Stimulated activated naive CD8-positive, alpha-beta T cell treated with anti-CD3 and anti-CD28 coated beads, Interleukin-15, Interleukin-2, amounts not matched to agents 100 ng/mL and 50 ng/mL, for 24 hours (primary cell): ENCODE results near the gene G6PD.

Experiments used
- H3K27ac Mint-ChIP-seq: one replicate; pipeline ENCODE4 v1.8.0; 2021; ENCODE audit warnings: mild to moderate bottlenecking, mixed read lengths
- H3K27me3 Mint-ChIP-seq: one replicate; pipeline ENCODE4 v1.8.0; 2021; ENCODE audit warnings: mixed read lengths
- H3K36me3 Mint-ChIP-seq: one replicate; pipeline ENCODE4 v1.8.0; 2021; ENCODE audit warnings: low read depth, mixed read lengths
- H3K4me1 Mint-ChIP-seq: one replicate; pipeline ENCODE4 v1.8.0; 2021; ENCODE audit warnings: low read depth, mixed read lengths
- H3K4me3 Mint-ChIP-seq: one replicate; pipeline ENCODE4 v1.8.0; 2021; ENCODE audit warnings: mild to moderate bottlenecking, mixed read lengths
- H3K9me3 Mint-ChIP-seq: one replicate; pipeline ENCODE4 v1.8.0; 2021; ENCODE audit warnings: mixed read lengths

G6PD gene

DNA sequence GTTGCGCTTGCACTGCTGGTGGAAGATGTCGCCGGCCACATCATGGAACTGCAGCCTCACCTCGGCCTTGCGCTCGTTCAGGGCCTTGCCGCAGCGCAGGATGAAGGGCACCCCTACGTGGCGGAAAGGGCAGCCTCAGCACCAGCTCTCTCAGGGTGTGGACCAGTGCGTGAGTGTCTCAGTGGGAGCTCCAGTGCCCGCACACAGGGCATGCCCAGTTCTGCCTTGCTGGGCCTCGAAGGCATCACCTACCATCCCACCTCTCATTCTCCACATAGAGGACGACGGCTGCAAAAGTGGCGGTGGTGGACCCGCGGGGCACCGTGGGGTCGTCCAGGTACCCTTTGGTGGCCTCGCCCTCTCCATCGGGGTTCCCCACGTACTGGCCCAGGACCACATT, 14.0 kb downstream of the G6PD start:
- Mint-ChIP-seq H3K27ac (no peak overlapping the region), H3K9me3 (no peaks in the 10 kb centered on the region), H3K4me1 (peaks cover 2% of the 10 kb centered on the region), H3K27me3 (no peaks in the 10 kb centered on the region), H3K4me3 (no peak overlapping the region), H3K36me3 (peaks cover 4% of the 10 kb centered on the region)

DNA sequence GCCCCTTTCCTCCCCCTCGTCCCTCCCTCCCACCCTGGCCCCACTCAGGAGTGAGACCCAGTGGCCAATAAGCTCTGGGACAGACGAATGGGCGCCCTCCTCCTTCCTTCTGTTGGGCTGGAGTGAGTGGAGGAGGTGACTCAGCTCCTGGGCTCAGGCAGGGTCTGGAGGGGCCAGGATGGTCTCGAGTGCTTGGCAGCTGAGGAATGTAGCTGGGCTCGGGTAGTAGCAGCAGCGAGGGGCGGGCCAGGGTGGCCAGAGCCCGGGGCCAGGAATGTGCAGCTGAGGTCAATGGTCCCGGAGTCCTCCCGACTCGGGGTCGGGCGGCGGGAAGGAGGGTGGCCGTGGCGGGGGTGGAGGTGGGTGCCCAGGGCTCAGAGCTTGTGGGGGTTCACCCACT, 15.0 kb downstream of the G6PD start:
- Mint-ChIP-seq H3K4me1 (peaks cover 3% of the 10 kb centered on the region), H3K27ac (no peak overlapping the region), H3K9me3 (no peaks in the 10 kb centered on the region), H3K36me3 (peaks cover 4% of the 10 kb centered on the region), H3K27me3 (no peaks in the 10 kb centered on the region), H3K4me3 (no peak overlapping the region)

DNA sequence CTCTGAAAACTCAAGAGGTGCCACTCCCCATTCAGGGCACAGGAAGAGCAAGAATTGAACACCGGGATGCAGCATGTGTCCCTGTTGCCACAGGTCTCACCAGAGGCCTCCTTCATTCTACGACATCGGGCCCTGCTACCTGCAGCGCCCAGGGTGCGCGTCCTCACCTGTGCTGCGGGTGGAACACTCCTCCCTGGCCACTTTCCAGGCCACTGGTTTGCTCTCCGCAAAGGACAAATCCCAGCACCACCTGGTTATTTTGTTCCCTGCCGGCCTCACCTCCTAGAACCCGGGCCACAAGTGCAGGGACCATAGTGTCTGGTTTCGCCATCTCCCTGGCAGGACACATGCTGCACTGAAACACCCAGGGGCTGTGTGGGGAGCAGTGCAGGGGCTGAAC, 16.4 kb downstream of the G6PD start:
- Mint-ChIP-seq H3K36me3 (peaks cover 4% of the 10 kb centered on the region), H3K4me1 (peaks cover 12% of the 10 kb centered on the region), H3K27ac (no peak overlapping the region), H3K4me3 (no peak overlapping the region), H3K9me3 (no peaks in the 10 kb centered on the region), H3K27me3 (no peaks in the 10 kb centered on the region)

DNA sequence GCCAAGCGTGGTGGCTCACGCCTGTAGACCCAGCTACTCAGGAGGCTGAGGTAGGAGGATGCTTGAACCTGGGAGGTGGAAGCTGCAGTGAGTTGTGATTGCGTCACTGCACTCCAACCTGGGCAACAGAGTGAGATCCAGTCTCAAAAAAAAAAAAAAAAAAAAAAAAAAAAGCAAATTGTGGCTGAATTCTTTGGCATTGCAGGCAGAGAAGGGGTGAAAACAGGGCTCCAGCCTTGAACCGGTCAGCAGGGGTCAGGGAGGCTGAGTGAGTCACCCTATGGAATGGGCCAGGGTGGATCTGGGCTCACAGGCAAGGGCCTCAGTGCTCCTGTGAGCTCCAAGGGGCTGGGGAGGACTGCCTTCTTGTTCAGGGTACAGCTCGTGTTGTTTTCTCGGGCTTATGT, 17.4 kb downstream of the G6PD start:
- Mint-ChIP-seq H3K4me3 (no peak overlapping the region), H3K4me1 (peaks cover 12% of the 10 kb centered on the region), H3K27ac (no peak overlapping the region), H3K27me3 (no peaks in the 10 kb centered on the region), H3K36me3 (peaks cover 4% of the 10 kb centered on the region), H3K9me3 (no peaks in the 10 kb centered on the region)

DNA sequence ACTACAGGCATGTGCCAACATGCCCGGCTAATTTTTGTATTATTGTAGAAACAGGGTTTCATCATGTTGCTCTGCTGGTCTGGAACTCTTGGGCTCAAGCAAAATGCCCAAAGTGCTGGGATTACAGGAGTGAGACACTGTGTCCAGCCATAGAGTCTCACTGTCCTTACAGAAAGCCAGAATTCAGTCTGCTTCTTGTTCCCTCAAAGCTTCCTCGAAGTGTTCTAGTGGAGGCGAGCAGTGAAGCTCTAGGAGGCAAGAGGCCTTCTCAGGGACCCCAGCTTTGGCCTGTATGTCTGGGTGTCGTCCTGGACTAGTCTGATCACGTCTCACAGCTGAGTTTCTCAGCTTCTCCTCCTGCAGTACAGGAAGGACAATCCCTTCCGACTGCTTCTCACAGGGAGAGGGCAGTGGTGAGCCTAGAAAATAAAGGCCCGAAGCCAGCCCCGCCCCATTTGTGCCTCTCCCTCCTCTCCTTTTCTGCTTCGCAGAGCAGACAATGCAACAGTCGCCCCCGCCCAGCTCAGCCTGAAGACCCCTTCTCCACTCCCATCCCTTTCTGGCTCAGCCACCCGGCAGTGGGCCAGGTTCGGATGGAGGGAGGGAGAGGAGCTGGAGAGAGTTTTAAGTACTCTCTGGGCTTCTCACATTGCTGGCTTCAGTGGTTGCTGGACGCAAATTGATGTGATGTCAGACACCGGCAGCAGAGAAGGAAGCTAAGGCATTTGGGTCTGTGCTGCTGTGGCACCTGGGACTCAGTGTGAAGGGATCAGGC, 19.6 kb downstream of the G6PD start:
- Mint-ChIP-seq H3K36me3 (peaks cover 4% of the 10 kb centered on the region), H3K27ac (no peak overlapping the region), H3K27me3 (no peaks in the 10 kb centered on the region), H3K4me3 (no peak overlapping the region), H3K9me3 (no peaks in the 10 kb centered on the region), H3K4me1 (peaks cover 12% of the 10 kb centered on the region)

DNA sequence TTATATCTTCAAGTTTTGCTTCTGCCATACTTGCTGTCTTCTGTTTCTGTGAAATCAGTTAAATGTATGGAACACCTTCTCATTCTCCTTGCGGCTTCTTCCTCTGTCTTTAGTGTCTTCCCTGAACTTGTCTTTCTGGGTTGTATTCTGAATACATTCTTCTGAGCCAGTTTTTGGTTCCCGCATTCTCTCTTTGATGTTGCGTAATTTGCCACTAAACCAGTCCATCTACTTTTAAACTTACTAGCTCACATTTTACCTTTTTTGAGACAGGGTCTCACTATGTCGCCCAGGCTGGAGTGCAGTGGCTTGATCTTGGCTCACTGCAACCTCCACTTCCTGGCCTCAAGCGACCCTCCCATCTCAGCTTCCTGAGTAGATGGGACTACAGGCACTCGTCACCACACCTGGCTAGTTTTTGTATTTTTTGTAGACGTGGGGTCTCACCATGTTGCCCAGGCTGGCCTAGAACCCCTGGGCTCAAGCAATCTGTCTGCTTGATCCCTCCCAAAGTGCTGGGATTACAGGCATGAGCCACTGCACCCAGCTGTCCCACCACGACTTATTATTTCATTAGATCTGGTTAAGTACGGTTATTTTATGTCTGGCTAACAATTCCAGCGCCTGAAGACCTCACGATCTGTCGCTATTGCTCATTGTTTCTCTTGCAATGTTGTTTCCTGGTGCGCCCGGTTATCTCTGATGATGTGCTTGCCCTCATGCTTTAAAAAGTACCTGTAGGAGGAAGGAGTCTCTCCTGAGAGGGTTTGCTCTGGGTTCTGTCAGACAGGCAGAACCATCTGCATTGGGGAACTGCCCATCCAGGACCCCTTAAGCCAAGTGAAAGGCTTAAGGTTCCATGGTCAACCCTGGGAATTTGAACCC, 20.8 kb downstream of the G6PD start:
- peaks cover under 1% of the 10 kb centered on the region for H3K36me3 Mint-ChIP-seq
- H3K4me1 Mint-ChIP-seq, result peaks cover 12% of the 10 kb centered on the region
- H3K4me3 Mint-ChIP-seq, result no peak overlapping the region
- no peaks in the 10 kb centered on the region for H3K9me3 Mint-ChIP-seq
- no peaks in the 10 kb centered on the region for H3K27me3 Mint-ChIP-seq
- H3K27ac Mint-ChIP-seq, result no peak overlapping the region

DNA sequence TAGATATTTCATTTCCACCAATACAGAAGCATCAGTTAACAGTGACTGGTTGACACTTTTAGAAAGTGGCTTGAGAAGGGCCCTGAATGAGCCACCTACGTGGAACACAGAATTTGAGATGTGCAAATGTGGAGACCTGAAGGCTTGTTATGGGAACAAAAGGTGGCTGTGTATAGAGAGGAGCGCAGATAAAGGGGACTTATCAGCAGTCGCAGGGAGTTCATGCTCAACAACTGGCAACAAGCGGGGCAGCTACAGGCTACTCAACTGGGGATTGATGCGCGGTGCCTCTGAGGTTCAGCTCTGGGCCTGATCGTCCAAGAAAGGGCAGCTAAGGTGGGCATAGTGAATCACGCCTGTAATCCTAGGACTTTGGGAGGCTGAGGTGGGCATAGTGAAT, 27.3 kb downstream of the G6PD start:
- Mint-ChIP-seq H3K4me3 (no peak overlapping the region), H3K36me3 (no peaks in the 10 kb centered on the region), H3K9me3 (no peaks in the 10 kb centered on the region), H3K27ac (no peak overlapping the region), H3K27me3 (no peaks in the 10 kb centered on the region), H3K4me1 (peaks cover 12% of the 10 kb centered on the region)

DNA sequence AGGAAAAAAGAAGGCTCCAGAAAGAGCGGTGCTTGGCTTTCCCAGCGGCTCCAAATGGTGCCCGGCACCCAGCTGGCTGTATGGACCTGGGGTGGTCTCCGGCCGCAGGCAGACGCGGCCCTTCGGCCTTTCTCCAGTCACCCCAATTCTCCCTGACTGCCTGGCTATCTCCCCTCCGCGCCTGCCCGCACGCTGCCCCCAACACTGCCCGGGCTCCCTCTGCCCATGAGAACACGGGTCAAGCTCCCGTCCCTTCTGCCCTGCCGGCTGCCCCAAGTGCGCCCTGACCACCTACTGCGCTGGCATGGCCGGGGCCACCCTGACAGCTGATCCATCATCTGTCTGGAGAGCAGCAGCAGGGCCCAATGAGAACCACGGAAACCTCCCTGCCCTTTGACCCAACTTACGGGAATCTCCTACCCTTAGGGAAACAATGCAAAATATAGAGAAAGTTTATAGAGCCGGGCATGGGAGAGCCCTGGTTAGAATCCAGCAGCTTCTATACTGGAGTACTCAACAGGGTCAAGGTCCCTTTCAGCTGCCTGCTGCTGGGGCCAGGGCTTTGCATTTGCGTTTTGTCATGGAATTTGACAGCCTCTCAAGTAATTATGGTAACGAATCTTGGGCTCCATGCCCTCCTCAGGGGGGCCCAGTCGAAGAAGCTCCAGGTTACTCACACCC, 29.4 kb downstream of the G6PD start:
- Mint-ChIP-seq H3K9me3 (no peaks in the 10 kb centered on the region), H3K27ac (no peak overlapping the region), H3K36me3 (peaks cover 7% of the 10 kb centered on the region), H3K4me1 (peaks cover 26% of the 10 kb centered on the region), H3K4me3 (no peak overlapping the region), H3K27me3 (no peaks in the 10 kb centered on the region)

DNA sequence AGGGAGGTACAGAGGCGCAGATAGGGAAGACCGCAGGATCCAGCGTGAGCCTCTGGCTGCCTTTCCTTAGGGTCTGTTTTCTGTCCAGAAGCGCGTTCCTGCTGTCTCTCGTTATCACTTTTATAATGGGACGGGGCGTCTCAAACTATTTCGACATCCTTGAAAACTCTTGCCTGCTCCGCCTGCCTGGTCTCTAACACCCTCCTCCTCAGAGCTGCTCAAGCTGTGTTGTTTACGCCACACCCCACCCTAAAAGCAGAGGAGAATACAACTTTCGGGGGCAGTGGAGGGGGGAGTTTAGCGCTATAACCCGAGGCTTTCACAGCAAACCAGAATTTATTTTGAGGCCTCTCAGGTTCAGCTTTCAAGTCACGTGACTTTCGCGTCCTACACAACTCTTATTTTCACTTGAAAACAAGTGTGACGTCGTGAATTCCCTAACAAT, 30.0 kb downstream of the G6PD start:
- Mint-ChIP-seq H3K27me3 (no peaks in the 10 kb centered on the region), H3K4me3 (peak overlapping the region; percentile 85), H3K4me1 (peaks cover 31% of the 10 kb centered on the region), H3K27ac (peak overlapping the region; percentile 84), H3K36me3 (peaks cover 7% of the 10 kb centered on the region), H3K9me3 (no peaks in the 10 kb centered on the region)

DNA sequence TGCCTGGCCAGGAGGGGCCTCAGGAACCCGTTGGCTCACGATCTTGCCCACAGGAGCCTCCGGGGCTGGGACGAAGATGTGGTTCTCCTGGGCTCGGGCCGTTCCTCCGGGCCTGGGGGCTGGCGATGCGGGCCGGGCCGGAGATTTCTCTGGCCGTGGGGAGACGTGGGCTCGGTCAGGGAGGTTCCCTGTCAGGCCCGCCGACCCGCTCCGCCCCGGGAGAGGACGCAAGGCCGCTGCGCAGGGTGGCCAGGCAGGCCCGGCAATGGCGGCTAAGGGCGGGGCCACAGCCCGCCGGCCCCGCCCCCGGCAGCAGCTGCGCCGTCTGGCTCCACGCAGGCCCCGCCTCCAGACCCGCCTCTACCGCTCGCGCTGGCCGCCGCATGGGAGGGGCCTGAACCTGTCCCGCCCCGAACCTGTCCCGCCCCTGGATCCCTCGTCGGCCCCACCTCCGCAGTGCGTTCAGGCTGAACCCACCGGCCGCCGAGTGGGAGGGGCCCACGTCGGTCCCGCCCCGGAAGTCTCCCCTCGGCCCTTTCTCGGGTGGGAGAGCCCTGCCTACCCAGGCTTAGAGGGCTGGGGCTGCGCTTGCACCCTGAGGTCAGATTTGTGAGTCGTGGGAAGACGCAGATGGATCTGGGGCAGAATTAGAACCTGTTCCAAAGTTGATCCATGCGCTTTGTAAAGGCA, 30.5 kb downstream of the G6PD start, which contains the start of gene FAM3A:
Gene FAM3A (minus strand): TSS at position 267 of the 690 bp plus-strand sequence. CDS start 460 bp downstream, outside the sequence.
- peaks cover 36% of the 10 kb centered on the region for H3K4me1 Mint-ChIP-seq
- H3K27ac Mint-ChIP-seq, result peak within 1 kb of the TSS; percentile 84
- H3K36me3 Mint-ChIP-seq, result peaks cover 8% of the 10 kb centered on the region
- H3K9me3 Mint-ChIP-seq, result no peaks in the 10 kb centered on the region
- H3K4me3 Mint-ChIP-seq, result peak within 1 kb of the TSS; percentile 85
- H3K27me3 Mint-ChIP-seq, result no peaks in the 10 kb centered on the region

DNA sequence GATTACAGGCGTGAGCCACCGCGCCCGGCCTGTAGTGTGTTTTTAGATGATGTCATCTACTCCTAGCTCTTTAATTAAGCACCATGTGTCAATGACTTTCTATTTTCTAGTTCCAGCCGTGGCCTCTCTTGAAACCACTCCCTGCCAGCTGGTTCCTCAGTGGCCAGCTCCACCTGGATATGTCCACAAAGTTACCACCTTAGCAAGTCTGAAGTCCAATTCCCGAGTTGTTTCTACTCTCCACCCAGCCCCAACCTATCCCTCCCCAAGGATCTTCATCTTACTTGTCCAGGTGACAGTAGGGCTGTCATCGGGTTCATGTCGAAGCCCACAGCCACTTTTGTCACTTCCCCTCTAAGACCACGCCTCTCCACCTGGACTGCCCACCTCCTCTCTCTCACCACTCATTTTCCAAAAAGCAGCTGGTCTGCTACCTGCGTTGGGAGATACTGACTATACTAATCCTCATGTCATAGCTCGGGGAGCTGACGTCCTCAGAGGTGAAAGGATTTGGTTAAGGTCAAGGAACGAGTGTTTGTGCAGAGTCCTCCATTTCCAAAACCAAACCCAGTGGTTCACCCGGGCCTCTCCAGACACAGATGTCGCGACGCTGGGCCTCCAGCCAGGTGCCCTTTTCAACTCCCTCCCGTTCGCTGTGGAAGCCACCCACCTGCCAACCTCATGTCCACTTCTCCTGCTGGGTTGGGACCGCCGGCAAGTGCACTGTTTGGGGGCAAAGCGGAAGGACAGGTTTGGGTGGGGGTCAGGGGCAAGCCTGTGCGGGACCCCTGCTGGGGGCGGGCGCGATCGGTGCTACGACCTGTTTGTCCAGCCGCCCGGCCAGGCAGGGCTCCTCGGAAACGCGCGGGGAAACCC, 31.3 kb downstream of the G6PD start:
- H3K4me1 Mint-ChIP-seq, result peaks cover 41% of the 10 kb centered on the region
- H3K9me3 Mint-ChIP-seq, result no peaks in the 10 kb centered on the region
- H3K27ac Mint-ChIP-seq, result peak overlapping the region; percentile 83
- H3K4me3 Mint-ChIP-seq, result peak overlapping the region; percentile 83
- peaks cover 13% of the 10 kb centered on the region for H3K36me3 Mint-ChIP-seq
- H3K27me3 Mint-ChIP-seq, result no peaks in the 10 kb centered on the region

DNA sequence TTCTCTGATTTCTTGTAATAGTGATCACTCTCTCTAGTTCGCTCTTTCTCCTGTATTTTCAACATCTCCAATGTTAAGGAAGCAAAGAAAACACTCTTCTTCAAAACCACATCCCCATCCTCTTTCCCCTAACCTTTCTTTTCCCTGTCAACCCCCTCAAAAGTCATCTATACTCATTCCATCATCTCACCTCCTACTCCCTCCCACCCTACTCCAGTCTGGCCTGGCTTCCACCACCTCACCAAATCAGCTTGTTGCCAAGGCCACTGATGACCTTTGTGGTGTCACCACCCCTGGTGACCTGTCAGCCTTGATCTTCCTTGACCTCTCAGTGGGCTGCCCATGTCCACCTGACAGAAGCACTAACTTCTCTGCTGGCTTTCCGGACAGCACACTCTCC, 32.9 kb downstream of the G6PD start:
- H3K4me3 Mint-ChIP-seq, result peak overlapping the region; percentile 62
- no peaks in the 10 kb centered on the region for H3K27me3 Mint-ChIP-seq
- H3K36me3 Mint-ChIP-seq, result peaks cover 25% of the 10 kb centered on the region
- H3K9me3 Mint-ChIP-seq, result no peaks in the 10 kb centered on the region
- peak overlapping the region; percentile 82 for H3K27ac Mint-ChIP-seq
- peaks cover 41% of the 10 kb centered on the region for H3K4me1 Mint-ChIP-seq

DNA sequence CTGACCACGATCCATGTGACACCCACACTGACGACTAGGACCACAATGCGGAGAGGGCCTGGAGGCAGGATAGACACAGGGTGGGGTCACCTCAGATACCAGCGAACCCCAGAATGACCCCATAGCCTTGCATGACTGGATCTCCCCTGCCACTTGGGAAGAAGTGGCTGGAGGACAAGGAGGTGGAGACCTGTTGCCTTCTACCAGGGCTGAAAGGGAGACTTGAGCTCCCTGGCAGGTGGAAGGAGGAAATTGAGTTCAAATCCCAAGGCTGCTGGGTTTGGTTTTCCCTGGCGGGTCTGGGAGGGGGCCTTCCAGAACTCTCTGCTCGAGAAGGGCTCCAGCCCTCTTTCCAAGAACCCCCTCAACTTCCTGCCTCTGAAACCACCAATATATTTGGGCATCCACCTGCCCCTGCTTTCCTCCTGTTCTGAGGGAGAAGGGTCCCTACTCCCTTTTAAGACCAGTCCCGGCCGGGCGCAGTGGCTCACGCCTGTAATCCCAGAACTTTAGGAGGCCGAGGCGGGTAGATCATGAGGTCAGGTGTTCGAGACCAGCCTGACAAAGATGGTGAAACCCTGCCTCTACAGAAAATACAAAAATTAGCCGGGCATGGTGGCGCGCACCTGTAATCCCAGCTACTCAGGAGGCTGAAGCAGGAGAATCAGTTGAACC, 33.6 kb downstream of the G6PD start:
- Mint-ChIP-seq H3K9me3 (no peaks in the 10 kb centered on the region), H3K4me1 (peaks cover 41% of the 10 kb centered on the region), H3K27ac (no peak overlapping the region), H3K36me3 (peaks cover 28% of the 10 kb centered on the region), H3K4me3 (no peak overlapping the region), H3K27me3 (no peaks in the 10 kb centered on the region)
